Measurements from ENCODE around the gene SLC13A3. TPM values are rescaled to one million over a fixed set of nuclear protein-coding genes. Genes with fewer than 3 reads are reported as not detected.

The SLC13A3 gene
- total and polyA plus RNA-seq, 4 donors, result 1.5 to 10.7 (median 8.3) TPM

Other genes with a start within 250 kb of the SLC13A3 start
- gene ELMO2, start 244.8 kb downstream of the SLC13A3 start, total RNA-seq, result 10 to 100 TPM; 15.2 to 16.0 TPM
- gene ELMO2, start 244.8 kb downstream of the SLC13A3 start, polyA plus RNA-seq, result 10 to 100 TPM in 1 of 2 donors, 1 to 10 TPM in 1; 7.9 to 12.6 TPM
- gene ZNF334, start 137.9 kb downstream of the SLC13A3 start, total RNA-seq, result 1 to 10 TPM; 1.4 to 3.3 TPM
- gene ZNF334, start 137.9 kb downstream of the SLC13A3 start, polyA plus RNA-seq, result 1 to 10 TPM in 1 of 2 donors, under 1 TPM in 1; 0.65 to 1.0 TPM
- gene OCSTAMP, start 100.8 kb downstream of the SLC13A3 start, total RNA-seq, result not detected
- not detected for gene OCSTAMP, start 100.8 kb downstream of the SLC13A3 start, polyA plus RNA-seq
- gene TP53RK, start 38.0 kb upstream of the SLC13A3 start, total RNA-seq, result 10 to 100 TPM in 1 of 2 donors, 1 to 10 TPM in 1; 7.9 to 12.8 TPM
- 1 to 10 TPM; 4.7 to 5.7 TPM for gene TP53RK, start 38.0 kb upstream of the SLC13A3 start, polyA plus RNA-seq
- 10 to 100 TPM in 1 of 2 donors, 1 to 10 TPM in 1; 8.0 to 79.7 TPM for gene SLC2A10, start 58.2 kb upstream of the SLC13A3 start, total RNA-seq
- 10 to 100 TPM; 14.4 to 38.9 TPM for gene SLC2A10, start 58.2 kb upstream of the SLC13A3 start, polyA plus RNA-seq
- under 1 TPM; 0.17 to 0.23 TPM for gene EYA2, start 243.4 kb upstream of the SLC13A3 start, total RNA-seq
- under 1 TPM in 1 of 2 donors, not detected in 1; 0.54 TPM for gene EYA2, start 243.4 kb upstream of the SLC13A3 start, polyA plus RNA-seq

Data from liver (tissue), 4 donors.